GM18511 (cell line): Measurements from ENCODE around the gene TNIP3.

Experiments used
- ATAC-seq: cut with Tn5 transposase; IDR thresholded peaks from one replicate; pipeline ENCODE4 v1.9.1; 2021; ENCODE audit warnings: mild to moderate bottlenecking, moderate library complexity; ENCODE audit not compliant: unreplicated experiment

TNIP3 gene

GRCh38 chr4:121093261-121093660, 70.9 kb downstream of the TNIP3 start:
- no peak for ATAC-seq

GRCh38 chr4:121091941-121092340, 72.2 kb downstream of the TNIP3 start:
- ATAC-seq = no peak

- no peak for ATAC-seq
These were observed 75.3 kb downstream of the TNIP3 start for GRCh38 chr4:121088867-121089266.
